K562 (cell line): ENCODE results near the gene MSANTD4. TPM values are rescaled to one million over a fixed set of nuclear protein-coding genes. Genes with fewer than 3 reads are reported as not detected.

Experiments used
- ZBTB40 ChIP-seq, 2 experiments: fragments of 450-650 bp in 1 of 2; sonication (generic) in 1 of 2; formaldehyde crosslinking in 1 of 2; IDR thresholded peaks; 2 replicates each; pipeline versions ENCODE4 v1.7.1 to v1.9.0; 2016 to 2022; ENCODE audit warnings: inconsistent platforms in 1 of 2, mild to moderate bottlenecking in 1 of 2, missing genetic modification reagents in 1 of 2
- polyA plus RNA-seq, 8 experiments: library from polyadenylated mRNA; depleted of rRNA in 4 of 8; stranded (reverse) in 5 of 8; unstranded in 3 of 8; fragments of >200 nt; fragmentation: Nextera tagmentation in 2 of 8; fragmentation: Illumina TruSeq in 1 of 8; extraction: Ambion mirVana in 2 of 8; extraction: Trizol in 1 of 8; gene quantifications; 2 replicates each; pipeline versions ENCODE4 v1.2.1 to v1.2.3, GENCODE V29; 2011 to 2014; ENCODE audit warnings: inconsistent platforms in 1 of 8, missing spikeins in 1 of 8
- total RNA-seq, 7 experiments: library from RNA; depleted of rRNA in 6 of 7; stranded (reverse); fragments of >200 nt in 6 of 7; fragmentation: Illumina TruSeq in 2 of 7; extraction: Trizol in 2 of 7; gene quantifications; 2 replicates each; pipeline versions ENCODE4 v1.2.1 to v1.2.3, GENCODE V29; 2011 to 2021; ENCODE audit warnings: low replicate concordance in 1 of 7

Gene MSANTD4
- total and polyA plus RNA-seq, 9 of the 15 experiments (the other 6 are each of a cell fraction or from before 2014, with no cell fraction given): 5.0 to 16.4 (median 10.2) TPM

GRCh38 chr11:106015066-106015465, 7.0 kb downstream of the MSANTD4 start (continued):
- TF ChIP-seq ZBTB40 (IDR thresholded peaks at IDR 0.05) (no peak), ZBTB40 (CRISPR knock-in tag; IDR thresholded peaks at IDR 0.05) (no peak)
